HG02763 (cell line): Measurements from ENCODE around the gene IDS.
A peak's percentile ranks its signal among the peaks of the same experiment; 100 is the strongest.
"Not testable (repeated sequence)": the region's sequence is repeated elsewhere in the genome, so short reads cannot be mapped to it uniquely, and the experiment has no call there.

Experiments
- ATAC-seq: cut with Tn5 transposase; IDR thresholded peaks from one replicate; pipeline ENCODE4 v1.9.1; 2021; ENCODE audit warnings: mild to moderate bottlenecking, moderate library complexity; ENCODE audit not compliant: unreplicated experiment

IDS gene, protein sequence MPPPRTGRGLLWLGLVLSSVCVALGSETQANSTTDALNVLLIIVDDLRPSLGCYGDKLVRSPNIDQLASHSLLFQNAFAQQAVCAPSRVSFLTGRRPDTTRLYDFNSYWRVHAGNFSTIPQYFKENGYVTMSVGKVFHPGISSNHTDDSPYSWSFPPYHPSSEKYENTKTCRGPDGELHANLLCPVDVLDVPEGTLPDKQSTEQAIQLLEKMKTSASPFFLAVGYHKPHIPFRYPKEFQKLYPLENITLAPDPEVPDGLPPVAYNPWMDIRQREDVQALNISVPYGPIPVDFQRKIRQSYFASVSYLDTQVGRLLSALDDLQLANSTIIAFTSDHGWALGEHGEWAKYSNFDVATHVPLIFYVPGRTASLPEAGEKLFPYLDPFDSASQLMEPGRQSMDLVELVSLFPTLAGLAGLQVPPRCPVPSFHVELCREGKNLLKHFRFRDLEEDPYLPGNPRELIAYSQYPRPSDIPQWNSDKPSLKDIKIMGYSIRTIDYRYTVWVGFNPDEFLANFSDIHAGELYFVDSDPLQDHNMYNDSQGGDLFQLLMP

DNA sequence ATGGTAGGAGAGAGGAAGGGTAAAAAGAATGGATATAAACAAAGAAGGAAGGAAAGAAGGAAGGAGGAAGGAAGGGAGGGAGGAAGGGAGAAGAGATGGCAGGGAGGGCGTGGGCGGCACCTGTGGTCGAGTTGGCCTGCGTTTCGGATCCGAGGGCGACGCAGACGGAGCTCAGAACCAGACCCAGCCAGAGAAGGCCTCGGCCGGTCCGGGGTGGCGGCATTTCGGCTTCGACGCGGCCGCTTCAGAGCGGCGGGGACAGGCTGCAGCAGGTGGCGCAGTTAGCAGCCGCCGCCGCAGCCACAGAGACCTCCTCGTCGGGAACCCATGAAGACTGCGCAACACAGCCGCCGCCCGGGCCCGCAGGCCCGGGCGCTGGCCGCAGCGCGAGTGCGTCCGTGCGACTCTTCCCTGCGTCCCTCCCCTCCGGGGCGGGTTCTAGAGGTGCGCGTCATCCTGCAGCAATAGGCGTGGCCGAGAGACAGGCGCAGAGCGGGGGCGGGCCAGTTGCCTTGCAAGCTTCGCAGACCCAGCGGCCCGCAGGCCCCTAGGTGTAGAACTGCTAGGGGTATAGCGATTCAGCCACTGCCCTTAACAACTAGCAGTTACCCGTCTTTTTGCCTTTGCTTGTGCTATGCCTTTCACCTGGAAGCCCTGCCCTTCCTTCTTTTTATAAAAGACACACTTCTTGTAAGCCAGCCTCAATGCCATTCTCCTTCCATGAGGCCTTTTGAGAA is at the start of gene IDS:
TSS of gene IDS (minus strand) at position 392 of the 737 bp plus-strand sequence. CDS start at position 223, 169 bp downstream.
- peak; percentile 67 for ATAC-seq

DNA sequence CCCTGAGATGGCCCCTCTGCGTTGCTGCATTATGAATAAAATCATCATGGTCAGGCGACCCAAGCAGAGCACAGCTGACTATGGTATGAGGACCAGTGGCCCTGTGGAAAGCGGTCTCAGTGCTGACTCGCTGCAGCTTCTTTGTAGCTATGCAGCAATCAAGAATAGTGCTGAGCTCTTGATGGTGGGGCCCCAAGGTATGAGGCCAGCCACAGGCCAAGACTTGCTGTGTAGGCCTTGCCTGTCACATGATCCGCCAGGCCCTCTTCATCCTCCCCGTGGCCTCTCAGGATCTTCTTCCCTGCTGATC is 46.8 kb upstream of the IDS start:
- ATAC-seq, result not testable (repeated sequence)

DNA sequence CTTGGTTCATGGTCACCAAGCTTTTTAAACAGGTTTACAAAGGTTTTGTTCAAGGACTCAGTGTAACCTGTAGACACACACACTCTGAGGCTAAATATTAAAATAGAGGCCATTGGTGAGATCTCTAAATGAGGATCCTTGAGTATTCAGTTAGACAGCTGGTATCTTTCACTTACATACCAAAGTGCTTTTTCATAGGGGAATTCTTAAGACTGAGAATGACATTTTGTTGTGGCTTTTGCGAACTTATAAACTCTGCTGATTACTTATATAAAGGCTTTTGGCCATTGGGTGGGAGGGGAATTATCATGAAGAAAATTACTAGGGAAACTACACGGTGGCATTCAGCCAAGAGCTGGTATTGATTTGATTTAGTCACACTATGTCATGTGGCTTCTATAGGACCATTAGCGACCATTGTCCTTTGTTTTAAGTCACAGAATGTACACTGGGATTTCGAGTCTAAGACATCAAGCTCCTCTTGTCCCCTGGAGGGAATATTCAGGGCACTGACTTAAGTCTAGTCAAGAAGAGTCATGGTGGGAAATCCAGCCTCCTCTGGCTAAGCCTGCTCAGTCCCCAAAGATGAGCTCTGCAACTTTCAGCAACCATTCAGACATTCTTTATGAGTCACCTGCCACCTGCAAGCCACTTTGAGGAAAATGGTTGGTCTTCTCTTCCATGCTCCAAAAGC is 46.3 kb upstream of the IDS start:
- ATAC-seq, result not testable (repeated sequence)

DNA sequence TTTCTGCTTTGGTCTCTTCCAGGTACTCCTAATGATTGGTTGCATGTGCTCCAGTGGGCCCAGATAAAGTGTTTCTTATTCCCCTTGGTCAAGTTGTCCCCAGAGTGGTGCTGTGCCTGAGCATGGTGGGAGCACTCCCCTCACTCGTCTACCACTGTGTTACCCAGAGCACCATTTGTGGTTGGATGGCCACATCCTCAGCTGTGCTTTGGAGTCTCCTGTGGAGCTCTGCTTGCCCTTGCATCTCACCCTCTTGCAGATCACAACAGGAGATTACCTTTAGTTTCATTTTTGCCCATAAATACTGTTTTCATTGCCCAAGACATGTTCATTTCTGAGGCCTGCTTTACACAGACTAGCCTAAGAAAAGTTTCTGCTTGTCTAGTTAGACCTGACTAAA is 45.3 kb upstream of the IDS start:
- not testable (repeated sequence) for ATAC-seq

DNA sequence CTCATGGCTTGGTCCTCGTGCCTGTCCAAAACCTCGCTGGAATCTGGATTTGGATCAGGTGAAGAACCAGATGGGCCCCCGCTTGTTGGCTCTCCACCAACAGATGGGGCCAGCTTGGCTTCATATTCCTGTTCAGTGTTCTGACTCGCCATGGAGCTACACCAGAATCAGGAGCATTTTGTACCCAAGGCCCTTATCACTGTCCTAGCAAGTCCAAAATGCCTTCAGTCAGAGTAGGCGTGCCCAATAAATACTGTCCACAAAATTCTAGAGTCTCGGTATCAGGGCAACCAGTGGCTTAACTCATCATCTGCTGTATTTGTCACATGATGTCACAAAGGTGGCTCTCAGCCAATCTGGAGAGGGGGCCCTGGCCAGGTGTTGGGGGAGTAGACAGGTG is 44.6 kb upstream of the IDS start, which contains the start of gene HSFX3:
TSS of gene HSFX3 (minus strand) at position 224 of the 400 bp plus-strand sequence. CDS start at position 152, 72 bp downstream.
- ATAC-seq, result not testable (repeated sequence)

DNA sequence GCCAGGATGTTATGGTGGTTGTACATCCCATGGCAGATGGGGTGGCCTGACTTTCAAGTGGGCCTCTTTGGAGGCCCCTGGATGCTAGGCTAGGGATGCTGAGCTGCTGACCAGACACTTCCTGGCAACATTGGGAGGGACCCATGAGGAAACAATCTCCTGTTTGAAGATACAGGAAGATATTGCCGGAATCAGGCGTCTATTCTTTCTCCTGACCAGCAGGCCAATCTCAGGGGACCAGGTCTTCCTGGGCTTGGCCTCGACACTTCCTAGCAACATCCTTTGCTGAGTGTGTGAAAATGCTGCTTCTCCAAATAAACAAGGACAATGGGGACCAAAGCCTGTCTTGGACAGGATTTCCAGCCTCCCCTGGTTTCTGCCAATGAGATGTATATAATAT is 42.7 kb upstream of the IDS start:
- not testable (repeated sequence) for ATAC-seq

DNA sequence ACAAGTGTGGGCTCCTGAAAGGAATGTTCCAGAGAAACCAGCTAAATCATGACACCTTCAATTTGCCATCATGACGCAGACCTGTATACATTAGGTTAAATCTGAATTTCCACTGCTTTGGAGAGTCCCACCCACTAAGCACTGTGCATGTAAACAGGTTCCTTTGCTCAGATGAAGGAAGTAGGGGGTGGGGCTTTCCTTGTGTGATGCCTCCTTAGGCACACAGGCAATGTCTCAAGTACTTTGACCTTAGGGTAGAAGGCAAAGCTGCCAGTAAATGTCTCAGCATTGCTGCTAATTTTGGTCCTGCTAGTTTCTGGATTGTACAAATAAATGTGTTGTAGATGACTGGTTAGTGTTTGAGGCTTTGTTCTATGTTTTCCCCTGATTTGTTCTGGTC is 41.9 kb upstream of the IDS start:
- not testable (repeated sequence) for ATAC-seq

DNA sequence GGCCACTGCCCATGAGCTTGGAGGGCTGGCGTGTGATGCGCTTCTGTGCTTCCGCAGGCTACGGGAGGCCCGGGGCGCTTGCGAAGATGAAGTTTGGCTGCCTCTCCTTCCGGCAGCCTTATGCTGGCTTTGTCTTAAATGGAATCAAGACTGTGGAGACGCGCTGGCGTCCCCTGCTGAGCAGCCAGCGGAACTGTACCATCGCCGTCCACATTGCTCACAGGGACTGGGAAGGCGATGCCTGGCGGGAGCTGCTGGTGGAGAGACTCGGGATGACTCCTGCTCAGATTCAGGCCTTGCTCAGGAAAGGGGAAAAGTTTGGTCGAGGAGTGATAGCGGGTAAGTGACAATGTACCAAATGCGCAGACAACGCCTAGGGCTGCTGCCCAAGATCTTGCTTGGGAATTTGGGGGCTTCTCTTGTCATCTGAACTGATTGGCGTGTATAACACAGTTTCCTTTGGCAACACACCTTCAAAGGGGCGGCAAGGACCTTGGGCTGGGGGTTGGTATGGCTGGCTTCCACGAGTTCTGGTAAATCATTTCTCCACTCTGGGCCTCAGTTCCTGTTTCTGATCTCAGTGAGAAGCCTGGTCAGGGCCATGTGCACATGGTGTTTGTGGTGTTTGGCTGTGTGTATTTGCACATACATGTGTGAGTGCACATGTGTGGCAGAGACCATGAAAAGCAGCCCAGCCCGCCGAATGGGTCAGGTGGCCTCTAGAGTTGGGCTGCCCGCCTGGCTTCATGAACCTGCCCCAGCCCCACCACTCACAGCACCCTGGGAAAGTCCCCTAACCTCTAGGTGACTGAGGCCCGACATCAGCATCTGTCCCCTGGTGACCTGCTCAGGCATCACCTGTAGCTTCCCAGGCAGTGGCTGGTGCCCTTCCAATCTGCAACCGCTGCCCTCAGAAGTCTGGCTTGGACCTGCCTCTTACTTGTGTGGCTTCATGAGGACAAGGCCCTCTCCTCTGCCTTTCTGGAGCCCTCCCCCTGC is 40.7 kb upstream of the IDS start:
- not testable (repeated sequence) for ATAC-seq

DNA sequence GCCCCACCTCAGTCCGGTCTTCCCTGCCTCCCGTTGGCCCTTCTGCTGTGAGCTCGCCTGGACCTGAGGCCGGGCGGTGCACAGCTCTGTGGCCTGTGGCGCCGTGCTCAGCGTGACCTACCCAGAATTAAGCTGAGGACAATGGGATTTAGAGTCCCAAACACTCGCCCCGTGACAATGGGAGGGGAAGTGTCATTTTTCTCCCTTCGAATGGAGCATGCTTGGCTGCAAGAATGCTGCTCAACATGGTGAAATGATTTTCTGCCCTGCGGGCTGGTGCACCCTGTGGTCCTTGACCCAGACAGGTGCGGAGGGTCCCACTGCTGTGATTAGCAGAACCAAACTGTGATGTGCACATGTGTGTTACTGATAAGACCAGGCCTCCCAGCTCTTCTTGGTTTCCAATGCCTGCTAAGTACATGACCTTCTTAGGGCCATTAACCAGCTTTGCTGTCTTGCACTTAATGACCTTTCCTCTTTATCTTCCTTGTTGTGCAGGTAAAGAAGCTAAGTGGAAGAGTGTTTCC is 36.5 kb upstream of the IDS start:
- ATAC-seq, result no peak

DNA sequence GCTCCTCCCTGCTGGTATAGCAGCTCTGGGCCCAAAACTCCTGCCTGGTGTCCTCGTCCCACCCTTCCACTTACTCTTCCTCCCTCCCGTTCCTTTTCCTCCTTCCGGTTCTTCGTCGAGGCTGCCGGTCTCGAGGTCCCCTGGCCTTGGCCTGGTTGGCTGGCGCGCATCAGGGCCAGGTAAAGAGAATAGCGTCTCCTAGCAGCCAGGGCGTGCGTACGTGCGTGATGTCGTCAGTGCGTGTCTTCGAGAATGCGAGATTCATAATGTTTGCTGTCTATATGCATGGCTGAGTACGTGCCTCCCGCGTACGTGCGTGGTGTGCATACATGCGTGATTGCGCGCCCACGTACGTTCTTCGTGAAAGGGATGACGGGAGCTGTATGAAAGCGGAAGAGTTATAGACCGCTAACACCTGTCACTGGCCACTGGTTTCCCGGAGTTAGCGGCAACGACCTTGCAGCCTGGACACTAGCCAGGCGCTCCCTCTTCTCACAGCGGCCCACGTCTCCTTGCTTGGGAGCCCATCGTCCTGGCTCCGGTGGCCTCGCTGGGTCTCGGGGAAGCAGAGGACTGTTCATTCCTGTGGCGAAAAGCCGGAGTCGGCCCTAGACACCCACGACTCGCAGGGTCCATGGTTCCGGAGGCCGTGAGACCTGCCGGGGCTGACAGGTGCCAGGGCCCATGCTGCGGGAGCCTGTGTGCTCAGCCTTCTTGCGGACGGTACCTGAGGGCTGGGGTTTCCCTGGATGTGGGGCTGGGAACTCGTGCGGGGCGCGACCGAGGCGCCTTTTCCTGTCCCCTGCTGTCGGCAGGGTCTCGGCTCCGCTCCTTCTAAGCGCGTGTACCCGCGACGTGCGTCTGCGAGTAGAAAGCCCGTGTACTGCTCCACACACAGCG is 35.8 kb upstream of the IDS start, which contains the start of gene EOLA1:
TSS of gene EOLA1 (plus strand) at position 392 of the 900 bp plus-strand sequence. CDS start 4,619 bp downstream, outside the sequence.
- peak; percentile 67 for ATAC-seq

DNA sequence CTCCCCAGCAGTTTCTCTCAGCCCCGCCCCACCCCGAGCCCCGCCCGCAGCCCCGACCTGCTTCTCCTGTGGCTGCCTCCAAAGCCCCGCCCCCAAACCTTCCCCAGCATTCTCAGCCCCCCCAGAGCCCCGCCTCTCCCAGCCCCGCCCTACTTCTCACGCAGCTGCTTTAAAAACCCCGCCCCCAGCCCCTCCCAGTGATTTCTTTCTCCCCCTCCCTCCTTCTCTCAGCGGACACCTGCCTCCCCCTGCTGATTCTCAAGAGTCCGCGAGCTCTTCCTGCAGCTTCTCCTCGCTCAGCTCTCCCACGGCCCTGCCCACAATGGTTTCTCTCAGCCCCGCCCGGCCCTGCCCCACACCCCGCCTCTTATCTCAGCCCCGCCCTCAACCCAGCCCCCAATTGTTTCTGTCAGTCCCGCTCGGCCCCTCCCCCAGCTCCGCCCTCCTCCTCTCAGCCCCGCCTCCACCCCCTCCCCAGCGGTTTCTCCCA is 35.1 kb upstream of the IDS start:
- peak; percentile 28 for ATAC-seq

DNA sequence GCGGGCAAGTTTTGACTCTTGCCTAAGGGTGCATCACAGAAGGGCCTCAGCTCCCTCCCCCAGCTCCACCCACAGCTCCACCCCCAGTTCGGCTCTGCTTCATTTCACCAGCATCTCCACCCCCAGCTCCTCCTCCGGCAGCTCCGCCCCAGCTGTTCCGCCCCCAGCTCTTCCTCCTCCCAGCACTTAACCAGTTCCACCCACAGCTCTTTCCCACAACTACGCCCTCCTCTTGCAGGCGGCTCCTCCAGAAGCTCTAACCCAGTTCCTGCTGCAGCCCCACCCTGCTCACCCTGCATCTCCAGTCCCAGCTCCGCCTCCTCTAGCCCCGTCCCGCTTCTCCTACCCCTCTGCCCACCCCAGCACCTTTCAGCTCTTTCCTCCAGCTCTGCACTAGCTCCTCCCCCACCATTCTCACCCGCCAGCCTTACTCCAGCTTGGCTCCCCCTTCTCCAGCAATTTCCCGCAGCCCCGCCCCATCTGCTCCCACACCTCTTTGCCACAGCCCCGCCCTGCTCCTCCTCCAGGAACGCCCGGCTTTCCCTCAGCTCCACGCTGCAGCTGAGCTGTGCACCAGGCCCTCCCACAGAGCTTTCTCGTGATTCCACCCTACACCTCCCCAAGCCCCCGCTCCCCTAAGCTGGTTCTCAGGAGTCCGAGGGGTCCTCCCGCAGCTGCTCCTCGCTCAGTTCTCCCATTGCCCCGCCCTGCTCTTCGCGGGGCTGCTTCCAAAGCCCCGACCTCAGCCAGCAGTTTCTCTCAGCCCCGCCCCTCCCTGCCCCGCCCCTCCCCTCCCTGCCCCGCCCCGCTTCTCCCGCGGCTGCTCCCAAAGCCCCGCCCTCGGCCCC is 34.4 kb upstream of the IDS start:
- peak; percentile 37 for ATAC-seq

DNA sequence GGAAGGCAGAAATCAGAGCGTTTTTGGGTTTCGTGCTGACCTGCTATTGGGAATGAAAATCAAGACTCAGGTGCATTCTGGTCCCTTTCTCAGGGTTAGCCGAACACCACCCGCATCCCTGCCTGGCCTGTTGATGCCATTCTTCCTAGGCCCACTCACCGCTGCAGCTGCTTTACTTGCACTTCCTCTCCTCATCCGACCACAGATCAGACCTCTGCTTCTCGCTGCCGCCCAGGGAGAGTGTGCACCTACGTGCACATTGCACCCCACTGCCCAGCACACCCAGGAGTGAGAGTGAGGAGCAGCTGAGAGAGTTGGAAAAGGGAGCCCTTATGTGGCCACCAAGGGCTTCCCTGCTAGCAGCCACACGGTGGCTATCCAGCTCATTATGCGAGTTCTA is 32.4 kb upstream of the IDS start:
- not testable (repeated sequence) for ATAC-seq

DNA sequence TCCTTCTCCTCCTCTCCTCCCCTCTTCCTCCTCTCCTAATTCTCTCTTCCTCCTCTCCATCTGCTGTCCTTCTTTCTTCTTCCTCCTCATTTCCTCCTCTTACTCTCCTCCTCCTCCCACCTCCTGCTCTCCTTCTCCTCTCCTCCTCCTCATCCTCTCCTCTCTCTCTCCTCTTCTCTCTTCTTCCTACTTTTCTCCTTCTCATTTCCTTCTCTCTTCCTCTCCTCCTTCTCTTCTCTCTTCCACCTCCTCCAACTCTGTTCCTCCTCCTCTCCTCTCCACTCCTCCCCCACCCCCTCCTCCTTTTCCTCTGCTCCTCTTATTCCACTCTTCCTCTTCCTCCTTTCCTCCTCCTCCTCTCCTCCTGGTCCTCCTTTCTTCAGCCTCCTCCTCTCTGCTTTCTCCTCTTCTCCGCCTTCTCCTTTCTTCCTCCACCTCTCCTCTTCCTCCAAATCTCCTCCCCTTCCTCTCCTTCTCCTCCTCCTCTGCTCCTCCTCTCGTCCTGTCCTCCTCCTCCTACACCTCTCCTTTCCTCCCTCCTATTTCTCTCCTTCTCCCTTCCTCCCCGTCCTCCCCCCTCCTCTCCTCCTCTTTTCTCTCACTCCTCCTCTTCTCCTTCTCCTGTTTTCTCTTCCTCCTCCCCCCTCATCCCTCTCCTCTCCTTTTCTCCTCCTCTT is 30.0 kb upstream of the IDS start:
- ATAC-seq, result not testable (repeated sequence)

DNA sequence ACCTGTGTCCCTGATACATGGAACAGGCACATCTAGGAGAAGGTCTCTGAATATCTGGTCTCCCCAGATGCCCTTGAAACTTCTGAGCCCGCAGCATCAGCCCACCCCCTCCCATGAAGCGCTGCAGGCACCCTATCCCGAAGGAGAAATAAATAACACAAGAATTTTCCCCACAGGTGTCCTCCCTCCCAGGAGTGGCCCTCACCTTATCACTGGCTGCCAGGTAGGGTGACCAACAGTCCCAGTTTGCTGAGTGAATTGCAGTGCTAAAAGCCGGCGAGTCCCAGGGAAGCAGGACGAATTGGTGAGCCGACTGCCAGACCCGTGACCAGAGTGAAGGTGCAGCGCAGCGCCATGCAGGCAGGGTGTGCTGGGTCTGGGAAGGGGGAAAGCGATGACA is 28.9 kb upstream of the IDS start:
- not testable (repeated sequence) for ATAC-seq

DNA sequence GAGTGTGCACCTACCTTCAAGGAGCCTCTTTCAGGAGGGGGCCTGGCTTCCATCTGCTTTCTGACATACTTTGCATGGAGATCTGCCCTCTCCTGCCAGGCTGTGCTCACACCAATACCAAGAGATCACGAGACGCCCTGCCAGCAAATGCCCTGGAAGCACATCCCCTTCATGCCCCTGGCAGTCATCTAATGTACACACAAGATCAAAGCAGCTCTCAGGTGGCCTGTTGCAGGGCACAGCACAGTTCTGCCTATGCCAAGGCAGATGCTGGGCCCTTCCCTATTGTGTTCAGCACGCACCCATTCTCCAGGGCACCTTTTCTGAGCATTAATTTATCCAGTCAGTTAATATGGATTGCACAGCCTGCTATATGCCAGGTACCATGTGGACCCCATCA is 27.8 kb upstream of the IDS start:
- not testable (repeated sequence) for ATAC-seq

DNA sequence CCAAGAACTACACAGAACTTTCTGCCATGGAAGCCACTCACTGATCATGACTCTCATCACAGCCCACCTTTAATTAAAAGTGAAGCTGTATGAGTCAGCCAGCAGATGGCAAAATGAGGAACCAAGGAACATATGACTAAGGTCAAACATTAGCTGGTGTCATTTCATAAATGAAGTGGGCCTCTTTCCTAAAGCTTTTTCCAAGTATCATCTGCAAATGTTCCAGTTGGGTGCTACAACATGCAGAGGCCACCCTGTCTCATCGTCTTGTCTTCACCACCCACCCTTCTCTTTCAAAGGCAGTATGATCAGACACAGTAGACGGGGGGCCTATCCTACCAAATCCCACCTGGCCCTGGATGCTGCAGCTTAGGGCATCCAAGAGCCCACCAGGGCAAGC is 26.5 kb upstream of the IDS start:
- peak; percentile 52 for ATAC-seq
